ENCODE data around the gene FAH.
"Not testable (repeated sequence)": the region's sequence is repeated elsewhere in the genome, so short reads cannot be mapped to it uniquely, and the experiment has no call there.

FAH gene

GRCh38 chr15:80151148-80151547 lies 1.7 kb upstream of the FAH start:
- in situ Hi-C loops (cut with MboI; ENCODE audit: low sequenced_read_pairs): no loop called here

- in situ Hi-C loops (cut with MboI; ENCODE audit: low sequenced_read_pairs): no loop called here
These were observed 1.2 kb upstream of the FAH start for GRCh38 chr15:80151576-80151975.

GRCh38 chr15:80152180-80152895 lies 461 bp upstream of the FAH start:
- in situ Hi-C loops (cut with MboI; ENCODE audit: low sequenced_read_pairs): no loop called here

GRCh38 chr15:80153900-80154299 lies 1.1 kb downstream of the FAH start:
- in situ Hi-C loops (cut with MboI; ENCODE audit: low sequenced_read_pairs): no loop called here

GRCh38 chr15:80154336-80154735 lies 1.5 kb downstream of the FAH start:
- in situ Hi-C loops (cut with MboI; ENCODE audit: low sequenced_read_pairs): no loop called here

GRCh38 chr15:80155001-80155377 lies 2.2 kb downstream of the FAH start:
- in situ Hi-C loops (cut with MboI; ENCODE audit: low sequenced_read_pairs): no loop called here

- in situ Hi-C loops (cut with MboI; ENCODE audit: low sequenced_read_pairs): not testable (repeated sequence)
These were observed 2.8 kb downstream of the FAH start for GRCh38 chr15:80155378-80156175.

GRCh38 chr15:80156176-80156720 lies 3.4 kb downstream of the FAH start:
- in situ Hi-C loops (cut with MboI; ENCODE audit: low sequenced_read_pairs): no loop called here

- in situ Hi-C loops (cut with MboI; ENCODE audit: low sequenced_read_pairs): no loop called here
These were observed 4.4 kb downstream of the FAH start for GRCh38 chr15:80157215-80157614.

GRCh38 chr15:80159301-80159700 lies 6.5 kb downstream of the FAH start:
- in situ Hi-C loops (cut with MboI; ENCODE audit: low sequenced_read_pairs): no loop called here

GRCh38 chr15:80159811-80160569 lies 7.2 kb downstream of the FAH start:
- in situ Hi-C loops (cut with MboI; ENCODE audit: low sequenced_read_pairs): no loop called here

GRCh38 chr15:80160570-80161156 lies 7.9 kb downstream of the FAH start:
- in situ Hi-C loops (cut with MboI; ENCODE audit: low sequenced_read_pairs): no loop called here

GRCh38 chr15:80161468-80162016 lies 8.7 kb downstream of the FAH start:
- in situ Hi-C loops (cut with MboI; ENCODE audit: low sequenced_read_pairs): no loop called here

GRCh38 chr15:80162059-80162554 lies 9.3 kb downstream of the FAH start:
- in situ Hi-C loops (cut with MboI; ENCODE audit: low sequenced_read_pairs): no loop called here

GRCh38 chr15:80163217-80163616 lies 10.4 kb downstream of the FAH start:
- in situ Hi-C loops (cut with MboI; ENCODE audit: low sequenced_read_pairs): no loop called here

GRCh38 chr15:80163897-80164296 lies 11.1 kb downstream of the FAH start:
- in situ Hi-C loops (cut with MboI; ENCODE audit: low sequenced_read_pairs): no loop called here

- in situ Hi-C loops (cut with MboI; ENCODE audit: low sequenced_read_pairs): no loop called here
These were observed 15.1 kb downstream of the FAH start for GRCh38 chr15:80167936-80168335.

- in situ Hi-C loops (cut with MboI; ENCODE audit: low sequenced_read_pairs): no loop called here
These were observed 15.6 kb downstream of the FAH start for GRCh38 chr15:80168421-80168820.

- in situ Hi-C loops (cut with MboI; ENCODE audit: low sequenced_read_pairs): no loop called here
These were observed 17.1 kb downstream of the FAH start for GRCh38 chr15:80169768-80170357.

GRCh38 chr15:80170596-80170995 lies 17.8 kb downstream of the FAH start:
- in situ Hi-C loops (cut with MboI; ENCODE audit: low sequenced_read_pairs): no loop called here
